Transverse colon (tissue), 4 donors: Measurements from ENCODE around the gene SBF2. TPM values are rescaled to one million over a fixed set of nuclear protein-coding genes. Genes with fewer than 3 reads are reported as not detected.

Experiments
- DNase-seq: peaks from one replicate; pipeline ENCODE4 v3.0.0-alpha.2; 2019
- H3K27ac ChIP-seq, 4 donors: fragments of 200-600 bp; sonication (generic); 2 replicates each; pipeline ENCODE4 v1.5.1; 2016 to 2018; ENCODE audit warnings: inconsistent platforms in 4 of 4
- H3K27me3 ChIP-seq: fragments of 200-600 bp; sonication (generic); 2 replicates; pipeline ENCODE4 v1.5.1; 2017; ENCODE audit warnings: inconsistent platforms
- H3K36me3 ChIP-seq, 4 donors: fragments of 200-600 bp; sonication (generic); 2 replicates each; pipeline ENCODE4 v1.5.1; 2017 to 2019; ENCODE audit warnings: inconsistent platforms in 4 of 4
- H3K4me1 ChIP-seq, 4 donors: fragments of 200-600 bp; sonication (generic); 2 replicates each; pipeline ENCODE4 v1.5.1; 2017 to 2020; ENCODE audit warnings: inconsistent platforms in 4 of 4
- H3K4me3 ChIP-seq, 4 donors: fragments of 200-600 bp; sonication (generic); 1 replicate in 1 of 4; 2 replicates in 3 of 4; pipeline versions ENCODE4 v1.5.1 to v1.6.1; 2017 to 2019; ENCODE audit warnings: inconsistent platforms in 4 of 4
- H3K9me3 ChIP-seq, 2 donors: fragments of 200-600 bp; sonication (generic); 2 replicates each; pipeline ENCODE4 v1.5.1; 2017 to 2019; ENCODE audit warnings: inconsistent platforms in 2 of 2
- EP300 ChIP-seq: sonication (generic); formaldehyde crosslinking; IDR thresholded peaks from one replicate; pipeline ENCODE4 v1.6.1; 2017; ENCODE audit warnings: antibody characterized with exemption, low read depth
- POLR2A ChIP-seq: fragments of 450-650 bp; IDR thresholded peaks from one replicate; pipeline ENCODE4 v1.6.1; 2016; ENCODE audit warnings: antibody characterized with exemption, mild to moderate bottlenecking, moderate library complexity
- POLR2AphosphoS5 ChIP-seq, 3 donors: sonication (generic); formaldehyde crosslinking; IDR thresholded peaks; one replicate each; pipeline ENCODE4 v1.6.1; 2016; ENCODE audit warnings: antibody characterized with exemption in 3 of 3
- WGBS, 2 donors: methylation state at CpG; one replicate each; pipeline ENCODE4 v1.1.5; 2018; ENCODE audit warnings: low coverage in 1 of 2; 5-methylcytosine and 5-hydroxymethylcytosine counted together
- in situ Hi-C, 4 donors: fragments of 200-750 bp; cut with MboI; loops; one replicate each; pipeline versions ENCODE4 v1.15.0 to v1.15.1; 2017; ENCODE audit warnings: low sequenced_read_pairs in 3 of 4, low pct_ligation_motif_present in 1 of 4, low pct_unique_long_range_greater_than_20kb in 1 of 4
- intact Hi-C: fragments of 100-400 bp; cut with DNase I; formaldehyde crosslinking; loops from one replicate; pipeline ENCODE4 v1.15.1; 2023; ENCODE audit warnings: low total_unique reads
- total RNA-seq, 4 donors: library from RNA; depleted of rRNA; stranded (reverse); fragments of >200 nt; gene quantifications; one replicate each; pipeline ENCODE4 v1.1.0, GENCODE V29; 2016
- TF ChIP-seq, protein P1 (sequence below), 5 experiments: fragments of 200-600 bp in 3 of 5; fragments of 450-650 bp in 2 of 5; sonication (generic) in 3 of 5; IDR thresholded peaks; 1 replicate in 2 of 5; 2 replicates in 3 of 5; pipeline ENCODE4 v1.5.1; 2016 to 2017; ENCODE audit warnings: antibody characterized with exemption in 5 of 5, inconsistent platforms in 3 of 5, mild to moderate bottlenecking in 2 of 5, moderate library complexity in 1 of 5

SBF2 gene
- total RNA-seq, 4 donors from 2014 or later, result 46.4 to 71.0 (median 54.8) TPM

DNA sequence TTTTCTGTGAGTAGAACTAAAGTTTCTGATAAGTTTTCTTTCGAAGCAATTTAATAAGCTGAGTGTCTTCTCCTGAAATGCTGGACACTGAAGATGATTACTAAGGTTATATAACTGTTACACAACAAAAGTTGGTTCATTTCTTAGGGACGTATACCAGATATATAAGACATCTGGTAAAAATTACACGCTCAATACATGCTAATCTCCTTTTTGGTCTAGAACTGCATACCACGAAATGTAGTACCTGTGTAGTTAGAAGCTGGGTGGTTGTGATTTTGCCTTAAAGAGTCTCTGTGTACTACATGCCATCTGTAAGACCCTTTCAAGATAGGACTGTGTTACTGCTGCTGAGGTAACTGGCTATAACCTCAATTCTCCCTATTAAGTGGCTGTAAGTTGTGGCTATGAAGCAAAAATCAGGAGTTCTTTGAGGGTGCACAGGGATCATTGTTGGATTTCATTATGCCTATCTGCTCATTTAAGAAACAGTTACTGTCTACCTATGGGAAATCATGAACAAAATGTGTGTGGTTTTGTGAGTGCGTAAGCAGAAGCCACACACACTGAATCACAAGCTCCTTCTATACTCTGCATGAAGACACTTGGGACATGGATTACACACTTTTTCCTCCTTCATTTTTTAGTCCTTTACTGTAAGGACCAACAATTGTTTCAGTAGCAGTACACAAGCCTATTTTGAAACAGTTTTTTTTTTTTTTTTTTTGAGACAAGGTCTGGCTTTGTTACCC lies 434.3 kb downstream of the SBF2 start:
- no peak overlapping the region for H3K4me3 ChIP-seq
- TF ChIP-seq POLR2AphosphoS5 (IDR thresholded peaks at IDR 0.05), result no peak
- TF ChIP-seq EP300, result no peak
- TF ChIP-seq, protein P1, sequence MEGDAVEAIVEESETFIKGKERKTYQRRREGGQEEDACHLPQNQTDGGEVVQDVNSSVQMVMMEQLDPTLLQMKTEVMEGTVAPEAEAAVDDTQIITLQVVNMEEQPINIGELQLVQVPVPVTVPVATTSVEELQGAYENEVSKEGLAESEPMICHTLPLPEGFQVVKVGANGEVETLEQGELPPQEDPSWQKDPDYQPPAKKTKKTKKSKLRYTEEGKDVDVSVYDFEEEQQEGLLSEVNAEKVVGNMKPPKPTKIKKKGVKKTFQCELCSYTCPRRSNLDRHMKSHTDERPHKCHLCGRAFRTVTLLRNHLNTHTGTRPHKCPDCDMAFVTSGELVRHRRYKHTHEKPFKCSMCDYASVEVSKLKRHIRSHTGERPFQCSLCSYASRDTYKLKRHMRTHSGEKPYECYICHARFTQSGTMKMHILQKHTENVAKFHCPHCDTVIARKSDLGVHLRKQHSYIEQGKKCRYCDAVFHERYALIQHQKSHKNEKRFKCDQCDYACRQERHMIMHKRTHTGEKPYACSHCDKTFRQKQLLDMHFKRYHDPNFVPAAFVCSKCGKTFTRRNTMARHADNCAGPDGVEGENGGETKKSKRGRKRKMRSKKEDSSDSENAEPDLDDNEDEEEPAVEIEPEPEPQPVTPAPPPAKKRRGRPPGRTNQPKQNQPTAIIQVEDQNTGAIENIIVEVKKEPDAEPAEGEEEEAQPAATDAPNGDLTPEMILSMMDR (IDR thresholded peaks at IDR 0.05), result no peak
- TF ChIP-seq POLR2A, result no peak
- H3K27ac ChIP-seq, result no peak overlapping the region
- peaks cover 0 to 11% (median 2%) of the 10 kb centered on the region in 4 donors for H3K4me1 ChIP-seq
- H3K36me3 ChIP-seq, result peaks cover 0 to 10% (median 0%) of the 10 kb centered on the region in 4 donors
- no peaks in the 10 kb centered on the region for H3K9me3 ChIP-seq
- intact Hi-C loops (no loop called here), in situ Hi-C loops (loop anchor here in 2 of 4 donors (25.0 kb wide), 1 partner anchor 453 kb away; the partner anchor contains the start of gene ADM (in 2 of the 2))
- no peaks in the 10 kb centered on the region for H3K27me3 ChIP-seq
- 92 to 96% methylated on average over 5 of the region's 5 CpGs for WGBS, 2 donors
- DNase-seq, result no peak

DNA sequence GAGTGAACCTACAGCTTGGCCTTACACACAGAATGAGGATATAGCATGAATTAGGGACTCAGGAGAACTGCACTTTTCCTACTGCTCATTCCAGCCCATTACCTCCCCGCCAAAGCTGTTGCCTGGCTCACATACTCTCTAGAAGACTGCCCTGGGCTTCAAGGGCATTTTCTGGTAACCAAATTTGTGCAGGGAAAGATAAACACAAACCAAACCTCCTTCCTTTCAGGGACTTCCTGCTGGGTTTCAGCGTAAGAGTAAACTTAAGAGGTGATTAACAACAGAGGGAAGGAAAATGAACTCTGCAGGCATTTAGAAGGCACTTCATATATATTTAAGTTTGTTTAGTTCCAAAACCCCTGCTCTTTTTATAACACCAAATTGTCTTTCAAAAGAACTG lies 435.2 kb downstream of the SBF2 start:
- in situ Hi-C loops, result loop anchor here in 2 of 4 donors (25.0 kb wide), 1 partner anchor 453 kb away; the partner anchor contains the start of gene ADM (in 2 of the 2)
- WGBS, 2 donors, result 32 to 35% methylated on average over 2 of the region's 2 CpGs
- Histone ChIP-seq H3K4me3 (no peak overlapping the region), H3K36me3 (peaks cover 0 to 10% (median 0%) of the 10 kb centered on the region in 4 donors), H3K4me1 (peaks cover 0 to 11% (median 2%) of the 10 kb centered on the region in 4 donors), H3K27me3 (no peaks in the 10 kb centered on the region), H3K27ac (no peak overlapping the region), H3K9me3 (no peaks in the 10 kb centered on the region)
- DNase-seq, result no peak
- intact Hi-C loops, result no loop called here
- no peak for TF ChIP-seq POLR2AphosphoS5 (IDR thresholded peaks at IDR 0.05)
- TF ChIP-seq, protein P1 (IDR thresholded peaks at IDR 0.05), result no peak
- no peak for TF ChIP-seq EP300
- no peak for TF ChIP-seq POLR2A

DNA sequence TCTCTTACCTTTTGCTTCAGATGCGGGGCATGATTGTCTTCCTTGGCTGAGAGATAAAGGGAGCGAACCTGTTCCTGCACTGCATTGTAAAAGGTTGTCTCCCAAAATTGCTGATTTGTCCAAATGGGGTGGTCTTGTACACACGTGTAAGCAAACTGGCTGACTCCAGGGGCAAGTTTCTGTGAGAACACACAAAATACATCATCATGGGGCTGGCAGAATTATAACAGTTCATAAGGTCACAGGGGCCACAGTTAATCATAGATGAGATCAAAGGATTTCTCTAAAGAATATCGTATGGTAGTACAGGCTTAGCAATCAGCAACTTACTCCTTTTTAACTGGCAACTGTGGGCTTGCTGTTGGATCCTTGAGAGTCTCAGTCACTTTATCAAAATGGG lies 435.8 kb downstream of the SBF2 start:
- TF ChIP-seq POLR2AphosphoS5 (IDR thresholded peaks at IDR 0.05), result no peak
- TF ChIP-seq, protein P1 (IDR thresholded peaks at IDR 0.05), result no peak
- TF ChIP-seq EP300, result no peak
- TF ChIP-seq POLR2A, result no peak
- Histone ChIP-seq H3K9me3 (no peaks in the 10 kb centered on the region), H3K27ac (no peak overlapping the region), H3K27me3 (no peaks in the 10 kb centered on the region), H3K36me3 (peaks cover 0 to 10% (median 0%) of the 10 kb centered on the region in 4 donors), H3K4me1 (peaks cover 0 to 11% (median 2%) of the 10 kb centered on the region in 4 donors), H3K4me3 (no peak overlapping the region)
- no peak for DNase-seq
- 81 to 83% methylated on average over 4 of the region's 4 CpGs for WGBS, 2 donors
- intact Hi-C loops (no loop called here), in situ Hi-C loops (loop anchor here in 2 of 4 donors (25.0 kb wide), 1 partner anchor 454 kb away; the partner anchor contains the start of gene ADM (in 2 of the 2))

DNA sequence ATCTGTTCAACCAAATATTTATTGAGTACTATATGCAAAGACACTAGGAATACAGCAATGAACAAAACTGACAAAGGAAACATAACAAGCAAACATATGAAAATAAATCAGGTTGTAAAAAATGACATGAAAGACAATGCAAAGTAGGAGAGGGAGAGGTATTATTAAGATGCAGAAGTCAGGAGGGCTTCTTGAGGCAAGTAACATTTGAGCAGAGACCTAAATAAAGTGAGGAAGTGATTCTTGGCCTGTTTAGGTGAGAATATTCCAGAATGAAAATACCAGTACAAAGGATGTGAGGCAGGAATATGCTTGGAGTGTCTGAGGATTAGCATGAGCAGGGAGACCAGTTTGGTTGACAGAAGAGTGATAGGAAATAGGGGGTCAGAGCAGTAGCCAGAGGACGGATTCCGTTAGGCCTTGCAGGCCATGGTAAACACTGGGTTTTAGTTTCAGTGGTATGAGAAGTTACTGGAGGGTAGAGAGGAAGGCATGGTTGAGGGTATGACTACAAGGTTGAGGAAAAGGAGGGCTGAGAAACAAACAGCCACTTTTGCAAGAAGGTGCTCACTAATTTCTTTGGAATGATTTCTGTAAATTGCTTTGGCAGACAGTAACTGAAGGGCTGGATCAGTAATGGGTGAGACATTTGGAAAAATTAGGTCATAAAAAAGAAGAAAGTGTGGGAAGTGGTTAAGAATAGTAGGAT lies 438.3 kb downstream of the SBF2 start:
- Histone ChIP-seq H3K27me3 (no peaks in the 10 kb centered on the region), H3K9me3 (no peaks in the 10 kb centered on the region), H3K4me3 (no peak overlapping the region), H3K27ac (no peak overlapping the region), H3K36me3 (peaks cover 0 to 17% (median 0%) of the 10 kb centered on the region in 4 donors), H3K4me1 (peaks cover 0 to 11% (median 2%) of the 10 kb centered on the region in 4 donors)
- WGBS, 2 donors, result 72 to 80% methylated on average over 2 of the region's 2 CpGs
- TF ChIP-seq, protein P1 (IDR thresholded peaks at IDR 0.05), result no peak
- no peak for TF ChIP-seq EP300
- TF ChIP-seq POLR2A, result no peak
- no peak for TF ChIP-seq POLR2AphosphoS5 (IDR thresholded peaks at IDR 0.05)
- DNase-seq, result no peak
- in situ Hi-C loops (loop anchor here in 2 of 4 donors (25.0 kb wide), 1 partner anchor 457 kb away; the partner anchor contains the start of gene ADM (in 2 of the 2)), intact Hi-C loops (no loop called here)
